GM18517 (cell line): ENCODE data around the gene GPR68.
A peak's percentile ranks its signal among the peaks of the same experiment; 100 is the strongest.
"Not testable (repeated sequence)": the region's sequence is repeated elsewhere in the genome, so short reads cannot be mapped to it uniquely, and the experiment has no call there.

Source experiments
- ATAC-seq: cut with Tn5 transposase; IDR thresholded peaks from one replicate; pipeline ENCODE4 v1.9.1; 2021; ENCODE audit warnings: mild to moderate bottlenecking, moderate library complexity; ENCODE audit not compliant: unreplicated experiment

The GPR68 gene

DNA sequence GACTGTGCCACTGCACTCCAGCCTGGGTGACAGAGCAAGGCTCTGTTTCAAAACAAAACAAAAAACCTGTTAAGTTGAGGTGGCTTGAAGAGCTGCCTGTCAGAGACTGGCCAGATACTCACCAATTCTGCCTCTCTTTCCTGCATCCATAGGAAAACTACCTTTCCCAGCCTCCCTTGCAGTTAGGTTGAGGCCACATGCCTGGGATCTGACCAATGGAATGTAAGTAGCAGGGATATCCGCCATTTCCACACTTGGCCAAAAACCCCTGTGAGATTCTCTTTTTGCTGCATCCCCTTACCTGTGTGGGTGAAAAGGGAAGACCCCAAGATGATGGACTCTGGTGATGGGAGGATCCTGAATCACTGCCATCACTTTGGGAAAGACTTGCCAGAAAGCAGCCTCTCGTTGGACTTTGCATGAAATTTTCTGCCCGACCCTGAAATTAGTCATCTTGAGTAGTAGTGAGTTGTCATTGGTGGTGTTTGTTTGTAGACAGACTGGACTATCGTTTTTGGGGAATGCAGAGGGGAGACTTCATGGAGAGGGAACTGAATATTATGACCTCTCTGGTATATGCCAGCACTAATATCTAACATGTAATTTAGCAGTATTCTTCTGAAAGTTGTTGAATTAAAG lies 14.0 kb downstream of the GPR68 start:
- no peak for ATAC-seq

DNA sequence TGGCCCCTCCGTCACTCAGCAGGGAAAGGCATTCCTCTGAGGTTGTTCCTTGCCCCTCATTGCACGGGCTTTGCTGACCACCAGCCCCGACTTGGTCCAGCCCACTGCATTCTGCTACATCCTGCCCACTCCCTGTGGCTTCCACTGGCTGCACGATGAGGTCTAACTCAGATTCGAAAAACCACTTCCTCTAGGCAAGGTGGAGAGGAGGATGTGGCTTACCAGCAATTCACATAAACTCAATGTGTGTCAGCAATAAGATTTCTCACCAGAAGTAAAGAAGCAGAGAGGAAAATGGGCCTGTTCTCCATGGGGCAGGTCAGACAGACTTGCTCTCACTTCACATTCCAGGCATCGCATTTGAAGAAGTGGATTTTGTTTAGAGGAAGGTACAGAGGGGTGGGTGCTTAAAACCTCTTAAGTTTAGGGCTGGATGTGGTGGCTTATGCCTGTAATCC lies 14.7 kb downstream of the GPR68 start:
- ATAC-seq, result peak; percentile 82

DNA sequence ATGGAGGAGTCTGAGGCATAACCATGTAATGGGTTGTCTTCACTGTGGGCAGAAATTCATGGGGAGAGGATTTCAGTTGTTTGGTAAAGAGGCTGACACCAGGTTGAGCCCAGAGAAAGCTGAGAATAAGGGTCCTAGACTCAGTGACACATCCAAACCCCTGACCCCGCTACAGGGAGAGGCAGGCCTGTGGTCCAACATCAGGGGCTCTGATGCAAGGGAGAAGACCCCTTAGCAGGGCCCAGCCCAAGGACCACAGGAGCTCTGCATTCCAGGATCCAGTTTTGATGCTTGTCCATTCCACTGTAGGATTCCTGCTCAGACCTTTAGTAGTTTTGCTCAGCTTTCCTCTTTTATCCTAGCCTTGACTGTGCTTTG lies 15.5 kb downstream of the GPR68 start:
- no peak for ATAC-seq

DNA sequence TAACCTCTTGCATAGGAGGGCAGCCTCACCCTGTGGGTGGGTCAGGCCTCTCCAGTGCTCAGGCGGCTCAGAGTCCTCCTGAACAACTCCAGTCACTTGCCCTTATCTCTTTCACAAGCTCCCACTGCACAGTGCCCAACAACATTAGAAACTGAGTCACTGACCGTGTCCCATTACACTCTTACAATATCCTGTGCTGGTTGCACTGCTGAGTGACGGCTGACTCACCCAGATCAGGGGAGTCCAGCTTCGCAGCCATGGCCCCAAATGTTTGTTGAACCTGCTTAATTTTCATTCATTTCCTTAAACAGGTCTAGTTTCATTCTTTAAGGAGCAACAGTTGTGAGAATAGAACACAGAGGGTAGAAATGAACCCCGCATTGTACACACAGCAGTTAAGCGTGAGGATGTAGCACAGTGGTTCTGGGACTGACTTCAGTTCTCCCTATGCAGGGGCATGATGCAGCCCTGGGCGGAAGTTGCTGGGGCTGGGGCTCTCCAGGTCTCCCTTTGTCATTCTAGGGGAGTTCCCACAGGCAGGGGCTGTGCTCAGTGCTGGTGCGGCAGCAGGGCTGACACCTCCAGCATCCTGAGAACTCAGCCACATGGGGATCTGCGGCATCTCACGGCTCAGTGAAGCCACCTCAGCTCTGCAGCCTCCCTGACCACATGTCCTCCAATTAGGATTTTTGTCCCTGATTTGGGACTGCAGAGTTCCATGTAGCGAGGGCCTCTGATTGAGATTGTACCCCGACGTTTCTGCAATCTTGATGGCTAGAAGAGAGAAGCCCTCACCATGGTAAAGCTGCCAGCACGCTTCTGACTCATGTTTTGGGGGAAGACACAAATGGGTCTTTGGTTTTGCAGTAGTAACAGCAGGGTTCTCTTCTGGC lies 16.1 kb downstream of the GPR68 start:
- peak; percentile 66 for ATAC-seq

DNA sequence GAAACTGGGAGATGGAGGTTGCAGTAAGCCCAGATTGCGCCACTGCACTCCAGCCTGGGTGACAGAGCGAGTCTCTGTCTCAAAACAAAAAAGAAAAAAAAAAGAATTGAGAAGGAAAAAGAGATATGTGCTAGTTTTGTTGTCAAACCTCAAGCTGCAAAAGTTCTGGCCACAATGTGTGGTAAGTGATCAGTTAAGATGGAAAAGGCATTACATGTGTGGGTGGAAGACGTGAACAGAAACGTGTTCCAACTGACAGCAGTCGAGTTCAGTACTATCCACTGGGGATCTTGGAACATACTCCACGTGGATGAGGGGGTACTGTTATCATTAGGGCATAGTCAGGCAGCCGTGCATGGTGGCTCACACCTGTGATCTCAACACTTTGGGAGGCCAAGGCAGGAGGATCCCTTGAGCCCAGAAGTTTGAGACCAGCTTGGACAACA lies 17.3 kb downstream of the GPR68 start:
- ATAC-seq, result no peak

DNA sequence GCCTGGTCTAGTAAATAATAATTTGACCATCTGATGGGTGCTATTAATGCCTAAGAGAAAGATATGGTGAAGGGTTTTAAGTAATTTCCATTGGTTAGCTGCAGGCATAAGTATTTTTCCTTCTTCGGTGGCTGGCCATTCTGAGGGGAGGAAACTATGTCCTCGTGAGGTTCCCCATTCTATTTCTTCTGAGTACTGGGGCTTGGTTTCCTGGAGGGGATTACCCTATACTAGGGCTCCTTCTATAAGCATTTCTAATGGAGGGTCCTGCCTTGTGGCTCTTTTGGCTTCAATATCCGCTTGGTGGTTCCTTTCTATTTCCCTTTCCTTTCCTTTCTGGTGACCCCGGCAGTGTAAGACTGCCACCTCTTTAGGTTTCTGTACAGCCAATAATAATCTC lies 18.1 kb downstream of the GPR68 start:
- ATAC-seq, result not testable (repeated sequence)

DNA sequence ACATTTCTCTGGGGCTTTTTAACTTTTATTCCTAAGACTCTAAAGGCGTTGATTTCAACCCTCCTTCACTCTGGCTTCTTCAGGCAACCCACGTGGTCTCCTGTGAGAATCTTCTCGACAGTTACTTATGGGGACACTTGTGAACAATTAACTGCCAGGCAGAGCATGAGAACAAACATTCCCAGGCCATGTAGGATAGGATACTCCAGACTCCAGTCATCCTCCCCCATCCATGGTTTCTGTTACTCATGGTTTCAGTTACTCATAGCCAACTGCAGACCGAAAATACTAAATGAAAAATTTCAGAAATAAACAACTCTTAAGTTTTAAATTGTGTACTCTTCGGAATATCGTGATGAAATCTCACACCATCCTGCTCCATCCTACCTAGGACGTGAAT lies 19.5 kb downstream of the GPR68 start:
- no peak for ATAC-seq

DNA sequence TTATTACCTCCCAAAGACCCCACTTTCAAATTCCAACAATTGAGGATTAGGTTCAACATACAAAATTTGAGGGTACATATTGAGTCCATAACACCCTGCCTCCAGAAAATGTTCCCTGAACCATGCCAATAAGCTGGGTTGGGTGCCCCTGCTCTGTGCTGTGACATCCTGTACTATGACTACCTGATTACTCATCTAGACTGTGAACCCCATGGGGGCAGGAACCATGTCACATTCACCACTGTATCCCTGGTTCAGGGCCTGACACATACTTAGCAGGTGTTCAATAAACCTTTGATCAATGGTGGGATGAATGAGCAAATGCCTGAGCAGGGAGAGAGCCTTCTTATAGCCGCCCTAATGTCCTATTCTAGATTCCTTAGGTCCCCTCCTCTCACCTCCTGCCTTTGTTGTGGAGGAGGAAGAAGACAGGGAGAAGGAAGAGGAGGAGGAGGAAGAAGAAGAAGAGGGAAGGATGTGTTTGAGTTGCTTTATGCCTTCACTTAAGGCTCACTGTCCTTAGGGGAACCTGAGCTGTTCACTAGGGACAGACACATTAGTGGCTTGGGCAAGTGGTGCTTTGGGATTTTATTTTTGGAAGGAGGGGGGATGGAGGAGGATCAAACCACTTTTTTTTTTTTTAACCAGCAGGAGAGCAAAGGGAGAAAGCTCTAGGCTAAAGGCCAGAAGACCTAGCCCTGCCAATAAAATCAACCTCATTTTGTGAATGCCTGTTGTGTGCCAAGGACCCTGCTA lies 21.3 kb downstream of the GPR68 start:
- ATAC-seq, result no peak

DNA sequence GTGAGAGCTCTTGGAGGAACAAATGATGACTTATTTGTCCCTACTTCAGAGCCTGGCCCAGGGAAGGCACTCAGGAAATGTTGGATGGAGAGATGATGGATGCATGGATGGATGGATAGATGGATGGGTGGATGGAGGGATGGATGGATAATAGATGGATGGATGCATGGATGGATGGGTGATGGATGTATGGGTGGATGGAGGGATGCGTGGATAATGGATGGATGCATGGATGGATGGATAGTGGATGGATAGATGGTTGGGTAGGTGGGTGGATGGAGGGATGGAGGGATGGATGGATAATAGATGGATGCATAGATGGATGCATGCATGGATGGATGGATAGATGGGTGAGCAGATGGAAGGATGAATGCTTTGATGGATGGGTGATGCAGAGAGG lies 23.2 kb downstream of the GPR68 start:
- ATAC-seq, result no peak

DNA sequence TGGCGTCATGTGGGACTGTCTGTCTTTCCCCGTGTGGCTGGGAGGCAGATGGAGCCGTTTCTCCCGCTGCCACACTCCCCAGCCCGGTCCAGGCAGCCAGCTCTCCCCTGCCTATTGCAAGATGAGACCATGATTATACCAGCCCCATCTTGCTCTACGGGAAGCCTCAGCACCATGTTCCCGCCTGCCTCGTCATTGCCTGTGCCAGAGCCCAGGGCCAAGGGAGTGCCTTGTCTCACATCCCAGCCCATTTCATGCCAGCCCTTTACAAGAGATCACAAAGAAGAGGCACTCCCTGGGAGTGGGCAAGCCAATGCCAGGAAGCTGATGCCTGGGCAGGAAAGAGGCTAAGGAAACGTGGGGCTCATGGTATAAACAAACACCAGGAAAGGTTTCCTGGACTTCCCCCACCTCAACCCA lies 23.9 kb downstream of the GPR68 start:
- ATAC-seq, result no peak

DNA sequence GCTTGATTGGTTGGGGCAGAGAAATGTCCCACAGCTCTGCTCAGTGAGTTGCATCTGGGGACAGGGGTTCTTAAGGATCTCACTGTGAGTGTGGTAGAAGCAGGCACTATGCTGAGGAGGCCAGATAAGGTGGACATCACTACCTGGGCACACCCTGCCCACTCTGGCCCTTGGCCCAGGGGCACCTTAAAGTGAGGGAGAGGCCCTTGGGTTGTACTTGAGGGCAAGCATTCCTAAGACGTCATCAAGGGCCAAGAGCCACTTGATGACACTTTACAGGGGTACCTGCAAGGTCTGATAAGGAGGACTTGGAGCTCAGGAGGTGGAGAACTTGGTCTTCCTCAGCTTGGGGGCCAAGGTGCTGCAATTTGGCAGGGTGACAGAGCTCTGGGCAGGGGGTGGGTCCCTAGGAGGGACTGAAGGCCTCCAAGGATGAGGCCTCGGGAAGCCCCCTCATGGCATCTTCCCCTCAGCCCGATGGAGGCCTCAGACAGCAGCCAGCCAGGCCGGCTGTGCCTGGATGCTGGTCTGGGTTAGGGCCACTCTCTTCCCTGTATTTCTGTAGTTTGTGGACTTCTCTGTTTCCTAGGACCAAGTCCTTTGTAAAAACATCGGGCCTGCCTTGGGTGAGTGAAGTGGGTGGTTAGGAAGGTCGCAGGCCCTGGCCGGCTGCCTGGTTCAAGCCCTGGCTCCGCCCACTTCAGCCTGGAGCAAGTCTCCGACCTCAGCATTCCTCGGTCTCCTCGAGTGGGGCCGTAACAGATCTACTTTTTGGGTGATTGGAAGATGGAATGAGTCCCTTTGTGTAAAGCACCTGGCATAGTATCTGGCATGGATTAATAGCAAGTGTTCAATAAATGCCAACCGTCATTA lies 24.8 kb downstream of the GPR68 start:
- no peak for ATAC-seq

DNA sequence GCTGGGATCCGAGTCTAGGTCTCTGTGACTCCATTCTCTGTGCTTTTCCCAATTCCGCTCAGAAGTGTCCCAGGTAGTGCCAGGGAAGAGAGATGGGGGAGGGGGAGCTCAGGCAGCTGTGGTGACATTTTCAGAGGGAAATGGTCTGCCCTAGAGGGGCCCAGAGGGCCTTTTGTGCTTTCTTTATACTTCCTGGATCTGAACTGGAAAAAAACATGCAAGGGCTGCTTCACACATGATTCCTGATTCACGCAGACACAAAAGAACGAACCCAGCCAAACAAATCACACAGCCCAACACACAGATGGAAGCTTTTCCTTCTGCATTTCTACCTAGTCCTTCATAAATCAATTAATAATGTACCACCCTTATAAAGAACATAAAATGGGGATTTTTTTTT lies 26.5 kb downstream of the GPR68 start:
- no peak for ATAC-seq

DNA sequence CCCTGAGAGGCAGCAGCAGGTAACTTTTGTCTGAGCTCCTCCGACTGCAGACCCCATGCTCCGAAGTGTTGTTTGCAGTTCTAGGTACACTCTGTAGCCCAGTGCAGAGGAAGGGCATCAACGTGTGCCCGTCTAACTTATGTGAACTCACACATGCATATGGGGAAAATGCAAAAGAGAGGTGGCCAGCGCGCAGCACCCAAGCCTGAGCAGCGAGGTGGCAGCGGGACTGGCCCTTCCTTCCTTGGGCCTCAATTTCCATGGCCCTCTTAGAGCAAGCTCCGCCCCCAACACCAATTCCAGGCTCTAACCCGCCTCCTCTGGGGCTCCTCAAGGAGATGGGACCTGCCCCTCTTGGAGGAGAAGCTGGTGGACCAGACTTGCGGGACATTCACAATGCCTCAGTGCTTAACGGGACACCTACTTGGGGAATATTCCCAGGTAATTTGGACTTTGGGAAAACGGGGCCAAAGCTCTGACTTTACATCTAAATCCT lies 27.7 kb downstream of the GPR68 start:
- ATAC-seq, result no peak

DNA sequence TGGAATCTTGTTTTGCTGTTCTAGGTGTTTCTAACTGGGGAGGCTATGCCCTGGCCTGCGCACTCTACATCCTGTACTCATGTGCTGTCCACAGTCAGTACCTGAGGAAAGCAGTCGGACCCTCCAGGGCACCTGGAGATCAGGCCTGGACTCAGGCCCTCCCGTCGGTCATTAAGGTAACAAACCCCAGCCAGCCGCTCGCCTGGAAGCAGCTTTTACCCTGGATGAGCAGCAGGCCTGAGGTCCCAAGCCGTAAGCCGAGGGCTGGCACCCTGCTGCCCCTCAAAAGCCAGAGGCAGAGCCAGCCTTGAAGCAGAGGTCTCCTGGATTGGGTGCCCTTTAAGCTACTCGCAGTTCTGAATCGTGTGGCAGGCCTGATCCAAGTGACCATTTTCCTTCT lies 29.1 kb downstream of the GPR68 start:
- ATAC-seq, result no peak

DNA sequence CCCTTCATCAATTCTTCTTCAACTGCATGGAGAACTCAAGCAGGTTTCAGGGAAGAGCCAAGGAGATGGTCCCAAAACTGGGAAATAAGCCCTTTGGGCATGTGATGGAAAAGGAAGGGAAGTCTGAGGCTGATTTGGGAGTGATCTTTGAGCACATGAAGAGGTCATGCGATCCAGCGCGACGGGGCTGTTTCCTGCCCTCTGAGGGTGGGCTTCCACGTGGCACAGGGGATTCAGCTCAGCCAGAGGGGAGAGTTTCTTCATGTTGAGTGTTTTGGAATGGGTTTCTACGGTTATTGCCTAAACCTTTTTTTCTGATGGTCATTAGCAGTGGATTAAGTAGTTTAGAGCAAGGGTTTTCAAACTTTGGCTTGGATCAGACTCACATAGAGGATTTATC lies 30.2 kb downstream of the GPR68 start:
- no peak for ATAC-seq

DNA sequence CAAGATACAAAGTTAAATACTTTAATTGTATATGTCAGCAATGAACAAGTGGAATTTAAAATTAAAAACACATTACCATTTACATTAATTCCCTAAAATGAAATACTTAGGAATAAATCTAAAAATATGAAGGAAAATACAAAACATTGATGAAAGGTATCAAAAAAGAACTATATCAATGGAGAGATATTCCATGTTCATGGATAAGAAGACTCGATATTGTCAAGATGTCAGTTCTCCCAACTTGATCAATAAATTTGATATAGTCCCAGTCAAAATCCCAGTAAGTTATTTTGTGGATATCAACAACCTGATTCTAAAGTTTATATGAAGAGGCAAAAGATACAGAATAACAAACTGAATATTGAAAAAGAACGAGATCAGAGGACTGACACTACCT lies 33.5 kb downstream of the GPR68 start:
- ATAC-seq, result no peak

DNA sequence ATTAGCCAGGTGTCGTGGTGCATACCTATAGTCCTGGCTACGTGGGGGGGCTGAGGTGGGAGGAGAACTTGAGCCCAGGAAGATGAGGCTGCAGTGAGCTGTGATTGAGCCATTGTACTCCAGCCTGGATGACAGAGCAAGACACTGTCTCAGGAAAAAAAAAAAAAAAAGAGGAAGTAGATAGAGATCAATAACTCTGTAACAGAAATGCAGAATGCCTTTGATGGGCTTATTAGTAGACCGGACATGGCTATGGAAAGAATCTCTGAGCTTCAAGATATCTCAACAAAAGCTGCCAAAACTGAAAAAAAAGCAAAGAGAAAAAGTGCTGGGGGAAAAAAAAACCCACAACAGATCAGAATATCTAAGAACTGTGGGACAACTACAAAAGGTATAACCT lies 37.5 kb downstream of the GPR68 start:
- ATAC-seq, result no peak

DNA sequence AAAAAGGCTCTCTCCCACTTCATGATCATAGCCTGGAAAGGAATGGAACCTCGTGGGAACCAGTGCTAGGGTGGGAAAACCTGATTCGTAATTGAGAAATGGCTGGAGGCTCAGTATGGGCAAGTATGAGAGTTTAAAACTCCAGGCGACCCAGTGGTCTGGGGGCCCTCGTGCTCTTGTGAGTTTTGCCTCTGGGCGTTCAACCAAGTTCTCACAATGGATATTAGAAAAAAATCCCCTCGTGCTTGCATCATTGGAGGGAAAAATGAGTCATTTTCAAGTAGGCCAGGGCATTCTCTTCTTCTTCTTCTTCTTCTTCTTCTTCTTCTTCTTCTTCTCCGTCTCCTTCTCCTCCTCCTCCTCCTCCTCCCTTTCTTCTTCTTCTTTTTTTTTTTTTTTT lies 39.0 kb downstream of the GPR68 start:
- ATAC-seq, result no peak

DNA sequence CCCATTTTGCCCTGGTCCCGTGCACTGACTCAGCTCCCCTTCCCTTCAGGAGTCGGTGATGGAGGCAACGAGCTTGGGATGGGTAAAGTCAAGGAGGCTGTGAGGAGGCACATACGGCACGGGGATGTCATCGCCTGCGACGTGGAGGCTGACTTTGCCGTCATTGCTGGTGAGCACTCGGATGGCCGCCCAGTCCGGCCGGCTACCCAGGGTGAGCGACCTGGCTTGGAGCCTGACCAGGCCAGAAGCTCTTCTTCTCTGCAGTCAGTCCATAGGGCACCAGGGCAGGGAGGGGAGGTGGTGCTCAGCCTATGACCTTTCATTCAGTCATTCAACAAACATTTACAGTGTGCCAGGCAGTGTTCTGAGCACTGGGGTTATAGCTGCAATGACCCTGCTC lies 39.8 kb downstream of the GPR68 start:
- ATAC-seq, result no peak

DNA sequence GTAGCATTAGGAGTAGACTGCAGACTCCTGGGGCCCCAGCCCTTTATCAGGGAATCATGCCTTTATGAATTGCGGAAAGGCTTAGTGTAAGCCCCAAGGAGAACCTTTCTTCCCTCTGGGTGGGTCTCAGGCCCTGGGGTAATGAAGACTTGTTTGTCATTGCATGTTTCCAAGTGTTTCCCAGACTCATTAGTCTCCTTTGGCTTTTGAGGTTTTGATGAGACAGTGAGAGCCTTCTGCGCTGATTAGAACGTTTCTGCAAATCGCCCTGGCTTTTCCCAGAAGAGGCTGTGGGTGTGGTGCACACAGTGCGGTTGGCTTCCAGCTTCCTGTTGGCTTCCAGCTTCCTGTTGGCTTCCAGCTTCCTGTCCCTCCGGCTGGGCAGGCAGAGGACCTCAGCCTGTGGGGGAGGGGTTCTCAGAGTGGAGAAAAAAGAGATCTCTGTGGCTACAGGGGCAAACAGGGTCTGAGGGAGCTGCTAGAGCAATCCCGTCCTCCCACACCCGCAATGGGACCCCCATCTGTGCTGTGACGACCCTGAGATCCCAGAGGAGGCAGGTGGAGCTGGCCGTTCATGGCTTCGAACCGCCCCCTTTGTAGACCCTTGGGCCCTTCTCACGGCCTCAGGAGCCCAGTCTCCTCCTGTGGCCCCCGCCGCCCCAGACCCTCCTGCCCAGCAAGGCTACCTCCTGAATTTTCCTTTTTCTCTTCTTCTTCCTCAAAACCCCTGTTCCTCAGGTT lies 42.1 kb downstream of the GPR68 start:
- no peak for ATAC-seq
